ENCODE measurements around the gene PPP1R14C.
"Not testable (repeated sequence)": the region's sequence is repeated elsewhere in the genome, so short reads cannot be mapped to it uniquely, and the experiment has no call there.

PPP1R14C gene

GRCh38 chr6:150142670-150143515 is at the start of gene PPP1R14C:
Gene PPP1R14C (plus strand): TSS chr6:150143044. CDS start chr6:150143193, 149 bp downstream.
- peak; percentile 47 for DNase-seq

GRCh38 chr6:150093397-150093796 is 49.4 kb upstream of the PPP1R14C start:
- DNase-seq = no peak

- no peak for DNase-seq
These were observed 44.7 kb upstream of the PPP1R14C start for GRCh38 chr6:150098155-150098554.

- no peak for DNase-seq
These were observed 43.3 kb upstream of the PPP1R14C start for GRCh38 chr6:150099546-150099945.

- DNase-seq = no peak
These were observed 42.9 kb upstream of the PPP1R14C start for GRCh38 chr6:150099953-150100352.

- DNase-seq = no peak
These were observed 42.1 kb upstream of the PPP1R14C start for GRCh38 chr6:150100745-150101144.

- DNase-seq = no peak
These were observed 40.0 kb upstream of the PPP1R14C start for GRCh38 chr6:150102750-150103270.

GRCh38 chr6:150112233-150112632 is 30.6 kb upstream of the PPP1R14C start:
- DNase-seq = no peak

- no peak for DNase-seq
These were observed 27.1 kb upstream of the PPP1R14C start for GRCh38 chr6:150115769-150116168.

- no peak for DNase-seq
These were observed 26.5 kb upstream of the PPP1R14C start for GRCh38 chr6:150116200-150116800.

GRCh38 chr6:150118203-150118602 is 24.6 kb upstream of the PPP1R14C start:
- no peak for DNase-seq

- DNase-seq = no peak
These were observed 24.2 kb upstream of the PPP1R14C start for GRCh38 chr6:150118627-150119026.

GRCh38 chr6:150119173-150119572 is 23.7 kb upstream of the PPP1R14C start:
- DNase-seq = no peak

- DNase-seq = no peak
These were observed 19.2 kb upstream of the PPP1R14C start for GRCh38 chr6:150123645-150124044.

- DNase-seq = no peak
These were observed 18.6 kb upstream of the PPP1R14C start for GRCh38 chr6:150124235-150124634.

- no peak for DNase-seq
These were observed 16.1 kb upstream of the PPP1R14C start for GRCh38 chr6:150126641-150127291.

- no peak for DNase-seq
These were observed 14.4 kb upstream of the PPP1R14C start for GRCh38 chr6:150128425-150128824.

- DNase-seq = no peak
These were observed 13.0 kb upstream of the PPP1R14C start for GRCh38 chr6:150129616-150130505.

GRCh38 chr6:150133686-150134085 is 9.2 kb upstream of the PPP1R14C start:
- DNase-seq = no peak

- no peak for DNase-seq
These were observed 8.4 kb upstream of the PPP1R14C start for GRCh38 chr6:150134280-150134920.

- not testable (repeated sequence) for DNase-seq
These were observed 5.1 kb upstream of the PPP1R14C start for GRCh38 chr6:150137711-150138110.

- no peak for DNase-seq
These were observed 4.2 kb upstream of the PPP1R14C start for GRCh38 chr6:150138638-150139037.

Measured in T1000 (cell line).